HG03575 (cell line): ENCODE data around the gene ECEL1.
"Not testable (repeated sequence)": the region's sequence is repeated elsewhere in the genome, so short reads cannot be mapped to it uniquely, and the experiment has no call there.

Source experiments
- ATAC-seq: cut with Tn5 transposase; IDR thresholded peaks from one replicate; pipeline ENCODE4 v1.9.1; 2021; ENCODE audit not compliant: unreplicated experiment, insufficient number of reproducible peaks, low FRiP score; ENCODE audit errors: extremely low read depth

The ECEL1 gene

DNA sequence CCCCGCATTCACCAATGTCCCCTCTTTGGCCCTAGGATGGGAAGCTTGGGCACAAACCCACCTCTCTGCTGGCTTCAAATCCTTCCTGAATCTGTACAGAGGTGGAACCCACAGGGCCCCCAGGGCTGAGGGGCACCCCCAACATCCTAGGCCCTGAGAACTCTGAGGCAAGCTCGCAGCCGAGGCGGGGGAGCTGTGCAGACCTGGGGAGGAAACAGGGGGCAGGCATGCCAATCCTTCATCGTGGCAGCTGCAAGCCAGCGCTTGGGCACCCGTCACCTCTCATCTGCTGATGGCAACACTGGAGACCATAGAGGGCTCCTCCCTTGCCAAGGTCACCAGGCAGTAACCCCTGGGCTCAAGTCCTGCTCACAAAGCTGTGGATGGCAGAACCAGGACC, 10.8 kb downstream of the ECEL1 start:
- ATAC-seq: no peak

DNA sequence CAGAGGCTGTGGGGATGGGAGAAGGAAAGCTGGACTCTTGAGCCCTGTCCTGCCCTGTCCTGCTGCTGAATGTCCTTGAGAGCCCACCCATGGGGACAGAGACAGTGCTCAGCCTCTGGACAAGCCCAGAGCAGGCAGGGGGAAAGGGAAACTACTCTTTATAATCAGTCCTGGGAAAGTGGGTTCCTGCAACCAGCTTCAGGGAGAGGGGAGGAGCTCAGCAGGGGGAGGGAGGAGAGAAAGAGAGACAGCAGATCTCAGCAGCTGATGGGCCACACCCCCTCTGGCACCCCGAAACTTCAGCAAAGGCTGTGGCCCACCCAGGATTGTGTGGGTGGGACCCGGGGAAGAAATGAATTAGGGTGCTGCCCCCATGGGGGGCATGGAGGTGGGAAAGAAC, 11.6 kb downstream of the ECEL1 start:
- ATAC-seq: no peak

DNA sequence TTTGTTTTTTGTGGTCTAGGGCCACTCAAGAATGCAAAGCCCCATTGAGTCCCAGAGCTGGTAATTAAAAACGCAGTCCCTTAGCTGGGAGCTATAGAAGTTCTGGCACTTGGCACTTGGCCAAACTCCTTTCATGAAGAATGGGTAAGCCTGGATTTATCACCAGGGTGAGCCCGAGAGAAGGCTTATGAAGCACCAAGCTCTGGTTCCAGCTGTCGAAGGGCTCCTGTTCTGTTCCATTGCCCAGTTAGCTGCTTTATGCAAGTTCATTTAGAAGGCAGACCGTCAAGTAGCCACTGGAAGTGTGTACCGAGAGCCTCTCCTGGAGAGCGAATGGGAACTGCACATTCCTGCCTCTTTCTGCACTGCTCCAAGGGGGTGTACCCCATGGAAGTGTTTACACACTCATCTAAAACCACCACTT, 14.2 kb downstream of the ECEL1 start:
- ATAC-seq: no peak

DNA sequence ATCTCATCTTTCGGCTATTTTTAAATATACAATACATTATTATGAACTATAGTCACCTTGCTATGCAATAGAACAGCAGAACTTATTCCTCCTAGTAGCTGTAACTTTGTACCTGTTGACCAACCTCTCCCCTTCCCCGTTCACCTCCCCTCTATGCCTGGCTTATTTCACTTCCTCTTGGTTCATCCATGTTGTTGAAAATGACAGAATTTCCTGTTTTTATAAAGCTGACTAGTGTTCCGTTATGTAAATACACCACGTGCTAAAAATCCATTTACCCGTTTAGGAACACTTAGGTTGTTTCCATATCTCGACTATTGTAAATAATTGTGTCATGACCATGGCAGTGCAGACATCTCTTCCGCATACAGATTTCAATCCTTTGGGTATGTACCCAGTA, 21.4 kb downstream of the ECEL1 start:
- no peak for ATAC-seq

DNA sequence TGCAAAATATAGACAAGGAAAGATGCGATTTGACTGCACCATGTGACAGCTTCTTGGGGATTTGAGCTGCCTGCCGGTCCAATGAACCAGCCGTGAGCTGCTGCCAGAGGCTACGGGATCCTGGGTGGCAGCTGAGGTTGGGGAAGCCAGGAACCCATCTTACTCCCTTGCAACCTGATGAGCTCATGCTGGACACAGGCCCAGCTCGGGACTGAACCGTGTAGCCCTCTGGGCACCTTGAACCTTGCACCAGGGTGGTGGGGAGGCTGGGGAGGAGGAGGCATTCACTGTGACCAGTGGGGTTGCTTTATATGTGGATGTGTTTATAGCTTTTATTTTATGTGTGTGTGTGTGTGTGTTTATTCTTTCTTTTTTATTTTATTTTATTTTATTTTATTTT, 22.6 kb downstream of the ECEL1 start:
- no peak for ATAC-seq

DNA sequence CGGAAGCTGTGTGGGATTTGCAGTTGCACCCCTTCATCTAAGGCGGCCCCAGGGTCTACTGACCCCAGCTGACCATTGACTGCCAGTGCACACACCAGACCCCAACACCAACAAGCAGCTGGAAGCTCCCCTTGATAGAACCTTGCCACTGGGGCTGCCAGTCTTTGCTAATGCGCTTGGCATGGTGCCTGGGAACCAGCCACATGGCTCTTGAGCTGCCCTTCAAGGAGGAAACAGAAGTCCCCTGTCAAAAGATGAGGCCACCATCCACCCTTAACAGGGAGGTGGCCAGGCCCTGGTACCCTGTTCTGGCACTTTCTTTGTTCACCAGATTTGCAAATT, 23.1 kb downstream of the ECEL1 start:
- ATAC-seq: no peak

DNA sequence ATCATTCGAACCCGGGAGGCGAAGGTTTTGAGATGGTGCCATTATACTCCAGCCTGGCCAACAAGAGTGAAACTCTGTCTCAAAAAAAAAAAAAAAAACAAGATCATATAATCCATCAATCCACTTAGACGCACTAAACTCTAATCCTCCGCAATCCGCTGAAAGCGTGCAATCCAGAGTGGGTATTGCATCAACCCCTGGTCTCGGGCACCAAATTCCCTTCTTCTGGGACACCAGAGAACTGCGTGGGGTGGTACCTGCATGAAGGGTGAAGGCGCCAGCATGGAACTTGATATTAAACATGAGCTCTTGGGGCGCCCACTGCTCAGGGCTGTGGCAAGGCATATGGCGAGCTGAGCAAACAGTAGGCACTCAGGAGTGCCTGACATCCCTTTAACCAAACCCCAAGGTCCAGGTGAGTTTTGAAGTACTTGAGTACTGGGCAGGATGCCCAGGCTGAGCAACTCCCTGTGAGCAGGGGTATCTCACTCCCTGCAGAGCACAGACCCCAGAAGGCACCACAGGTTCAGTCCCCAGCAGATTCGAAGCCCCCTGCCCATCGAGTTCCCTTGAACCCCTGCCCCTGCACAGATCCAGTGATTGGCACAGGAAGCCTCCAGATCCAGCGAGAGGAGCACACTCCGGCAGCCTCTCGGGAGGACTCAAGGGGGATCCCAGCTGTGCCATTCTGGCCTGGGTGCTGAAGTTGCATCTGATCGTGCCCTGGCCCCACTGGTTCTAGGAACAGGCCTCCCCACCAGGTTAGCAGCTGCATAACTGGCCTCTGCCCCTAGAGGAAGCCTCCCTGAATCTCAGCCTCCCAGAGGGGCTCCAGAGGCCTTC, 23.7 kb downstream of the ECEL1 start:
- ATAC-seq: no peak

DNA sequence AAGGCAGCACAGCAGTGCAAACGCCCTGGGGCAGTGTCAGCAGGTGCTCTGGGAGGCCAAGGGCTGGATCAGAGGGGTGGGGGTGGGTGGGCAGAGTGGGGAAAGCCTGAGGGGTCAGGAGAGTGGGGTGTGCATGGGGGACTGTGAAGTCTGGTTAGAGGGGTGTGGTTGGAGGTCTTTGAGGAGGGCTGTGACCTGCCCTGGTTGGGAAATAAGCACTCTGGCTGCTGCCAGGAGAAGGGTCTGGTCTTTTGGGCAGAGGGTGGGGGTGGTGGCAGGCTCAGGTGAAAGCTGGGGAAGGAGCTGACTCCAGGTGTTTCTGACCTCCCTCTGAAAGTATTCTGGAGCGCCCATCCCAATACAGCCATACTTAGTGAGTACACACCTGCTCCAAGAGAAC, 27.5 kb downstream of the ECEL1 start:
- no peak for ATAC-seq

DNA sequence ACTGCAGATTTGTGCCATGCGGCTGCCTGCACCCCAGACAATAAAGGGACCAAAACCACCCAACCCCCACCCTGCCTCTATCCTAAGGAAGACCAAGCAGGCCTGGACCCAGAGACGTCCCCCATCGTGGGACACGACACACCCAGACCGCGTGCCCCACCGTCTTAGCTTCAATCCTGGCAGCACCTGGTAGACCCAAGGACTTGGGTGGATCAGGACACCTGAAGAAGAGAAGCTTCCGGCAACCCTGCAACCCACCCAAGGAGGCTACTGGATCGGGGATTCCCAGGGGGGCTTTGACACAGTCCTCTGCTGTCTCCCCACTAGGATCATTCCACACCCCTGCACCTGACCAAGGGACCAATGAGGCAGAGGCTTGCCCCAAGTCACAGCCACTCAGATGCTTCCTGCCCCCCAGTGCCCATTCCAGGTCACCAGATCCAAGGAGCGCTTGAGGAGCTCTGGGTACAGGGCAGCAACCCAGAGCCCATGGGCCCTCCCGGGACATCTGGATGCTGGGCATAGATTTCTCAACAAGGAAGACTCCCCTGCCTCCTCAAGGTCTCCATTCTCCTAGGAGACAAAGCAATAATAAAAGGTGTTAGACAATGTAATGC, 28.1 kb downstream of the ECEL1 start:
- ATAC-seq: no peak

DNA sequence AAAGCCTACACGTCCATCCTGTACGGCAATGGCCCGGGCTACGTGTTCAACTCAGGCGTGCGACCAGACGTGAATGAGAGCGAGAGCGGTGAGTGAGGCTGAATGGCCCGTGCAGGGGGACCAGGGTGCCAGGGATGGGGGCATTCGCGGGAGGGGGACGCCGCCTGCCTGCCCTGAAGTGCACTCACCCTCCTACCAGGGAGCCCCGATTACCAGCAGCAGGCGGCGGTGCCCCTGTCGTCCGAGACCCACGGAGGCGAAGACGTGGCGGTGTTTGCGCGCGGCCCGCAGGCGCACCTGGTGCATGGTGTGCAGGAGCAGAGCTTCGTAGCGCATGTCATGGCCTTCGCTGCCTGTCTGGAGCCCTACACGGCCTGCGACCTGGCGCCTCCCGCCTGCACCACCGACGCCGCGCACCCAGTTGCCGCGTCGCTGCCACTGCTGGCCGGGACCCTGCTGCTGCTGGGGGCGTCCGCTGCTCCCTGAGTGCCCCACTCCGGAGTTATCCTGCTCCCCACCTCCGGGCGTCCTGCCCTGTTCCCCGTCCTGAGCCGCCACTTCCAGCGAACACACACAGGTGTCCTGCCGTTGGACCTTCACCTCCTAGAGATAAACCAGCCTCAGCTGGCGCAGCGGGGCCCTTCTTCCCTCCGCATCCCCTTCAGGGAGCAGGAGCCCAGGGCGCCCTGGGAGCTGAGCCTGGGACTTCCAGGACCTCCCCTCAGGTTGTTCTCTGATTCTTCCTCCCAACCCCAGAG, 28.8 kb downstream of the ECEL1 start:
- no peak for ATAC-seq

DNA sequence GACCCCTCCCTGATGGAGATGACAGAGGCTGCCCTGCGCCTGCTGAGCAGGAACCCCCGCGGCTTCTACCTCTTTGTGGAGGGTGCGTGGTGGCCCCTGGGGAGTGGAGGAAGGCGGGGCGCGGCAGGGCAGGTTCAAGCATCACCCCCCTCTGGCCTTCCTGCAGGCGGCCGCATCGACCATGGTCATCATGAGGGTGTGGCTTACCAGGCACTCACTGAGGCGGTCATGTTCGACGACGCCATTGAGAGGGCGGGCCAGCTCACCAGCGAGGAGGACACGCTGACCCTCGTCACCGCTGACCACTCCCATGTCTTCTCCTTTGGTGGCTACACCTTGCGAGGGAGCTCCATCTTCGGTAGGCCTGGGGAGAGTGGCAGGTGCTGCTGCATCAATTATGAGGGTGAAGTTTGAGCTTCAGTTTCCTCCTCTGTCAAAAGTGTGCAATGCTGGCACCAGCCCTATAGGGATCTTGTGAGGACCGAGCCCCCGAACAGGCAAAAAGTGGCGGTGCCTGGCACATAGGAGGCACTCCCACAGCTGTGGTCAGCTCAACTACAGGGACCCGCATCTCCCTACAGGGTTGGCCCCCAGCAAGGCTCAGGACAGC, 29.5 kb downstream of the ECEL1 start:
- no peak for ATAC-seq

DNA sequence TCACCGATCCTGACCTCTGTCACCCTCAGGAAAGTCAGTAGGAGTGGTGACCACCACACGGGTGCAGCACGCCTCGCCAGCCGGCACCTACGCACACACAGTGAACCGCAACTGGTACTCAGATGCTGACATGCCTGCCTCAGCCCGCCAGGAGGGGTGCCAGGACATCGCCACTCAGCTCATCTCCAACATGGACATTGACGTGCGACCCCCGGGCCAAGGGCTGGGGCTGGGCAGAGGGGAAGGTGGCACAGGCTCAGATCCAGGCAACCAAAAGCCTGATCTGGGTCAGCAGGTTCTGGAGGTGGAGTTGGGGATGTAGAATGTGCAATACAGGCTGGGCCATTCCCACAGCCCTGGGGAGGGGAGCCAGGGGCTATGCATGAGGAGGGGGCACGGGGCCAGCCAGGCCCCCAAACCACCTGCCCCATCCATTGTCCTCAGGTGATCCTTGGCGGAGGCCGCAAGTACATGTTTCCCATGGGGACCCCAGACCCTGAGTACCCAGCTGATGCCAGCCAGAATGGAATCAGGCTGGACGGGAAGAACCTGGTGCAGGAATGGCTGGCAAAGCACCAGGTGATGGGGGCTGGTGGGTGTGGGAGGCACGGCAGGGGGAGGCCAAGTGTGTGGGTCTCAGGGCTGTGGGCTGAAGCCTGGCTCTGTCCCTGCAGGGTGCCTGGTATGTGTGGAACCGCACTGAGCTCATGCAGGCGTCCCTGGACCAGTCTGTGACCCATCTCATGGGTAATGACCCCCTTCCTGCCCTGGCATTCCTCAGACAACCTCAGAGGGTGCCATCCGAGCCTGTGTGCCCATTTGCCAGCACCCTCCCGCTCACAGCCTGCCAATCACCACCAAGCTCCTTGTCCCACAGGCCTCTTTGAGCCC, 30.3 kb downstream of the ECEL1 start:
- ATAC-seq: no peak

DNA sequence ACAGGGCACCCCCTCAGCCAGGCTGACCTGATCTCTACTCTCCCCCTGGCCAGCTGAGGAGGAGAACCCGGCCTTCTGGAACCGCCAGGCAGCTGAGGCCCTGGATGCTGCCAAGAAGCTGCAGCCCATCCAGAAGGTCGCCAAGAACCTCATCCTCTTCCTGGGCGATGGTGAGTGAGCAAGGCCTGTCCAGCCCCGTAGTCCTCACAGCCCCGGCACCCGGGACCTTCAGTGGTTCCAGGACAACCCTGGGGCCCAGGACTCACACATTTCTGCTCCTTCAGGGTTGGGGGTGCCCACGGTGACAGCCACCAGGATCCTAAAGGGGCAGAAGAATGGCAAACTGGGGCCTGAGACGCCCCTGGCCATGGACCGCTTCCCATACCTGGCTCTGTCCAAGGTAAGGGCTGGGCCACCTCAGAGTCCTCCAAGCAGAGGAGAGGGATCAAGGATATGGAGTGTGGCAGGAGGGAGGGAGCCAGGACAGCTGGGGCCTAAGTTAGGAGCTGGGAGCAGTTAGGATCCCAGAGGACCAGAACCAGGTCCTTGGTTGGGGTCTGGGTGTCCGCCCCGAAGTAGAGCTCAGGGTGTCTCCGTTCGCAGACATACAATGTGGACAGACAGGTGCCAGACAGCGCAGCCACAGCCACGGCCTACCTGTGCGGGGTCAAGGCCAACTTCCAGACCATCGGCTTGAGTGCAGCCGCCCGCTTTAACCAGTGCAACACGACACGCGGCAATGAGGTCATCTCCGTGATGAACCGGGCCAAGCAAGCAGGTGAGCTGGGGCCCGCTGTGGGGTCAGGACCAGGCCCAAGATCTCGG, 31.1 kb downstream of the ECEL1 start:
- no peak for ATAC-seq

DNA sequence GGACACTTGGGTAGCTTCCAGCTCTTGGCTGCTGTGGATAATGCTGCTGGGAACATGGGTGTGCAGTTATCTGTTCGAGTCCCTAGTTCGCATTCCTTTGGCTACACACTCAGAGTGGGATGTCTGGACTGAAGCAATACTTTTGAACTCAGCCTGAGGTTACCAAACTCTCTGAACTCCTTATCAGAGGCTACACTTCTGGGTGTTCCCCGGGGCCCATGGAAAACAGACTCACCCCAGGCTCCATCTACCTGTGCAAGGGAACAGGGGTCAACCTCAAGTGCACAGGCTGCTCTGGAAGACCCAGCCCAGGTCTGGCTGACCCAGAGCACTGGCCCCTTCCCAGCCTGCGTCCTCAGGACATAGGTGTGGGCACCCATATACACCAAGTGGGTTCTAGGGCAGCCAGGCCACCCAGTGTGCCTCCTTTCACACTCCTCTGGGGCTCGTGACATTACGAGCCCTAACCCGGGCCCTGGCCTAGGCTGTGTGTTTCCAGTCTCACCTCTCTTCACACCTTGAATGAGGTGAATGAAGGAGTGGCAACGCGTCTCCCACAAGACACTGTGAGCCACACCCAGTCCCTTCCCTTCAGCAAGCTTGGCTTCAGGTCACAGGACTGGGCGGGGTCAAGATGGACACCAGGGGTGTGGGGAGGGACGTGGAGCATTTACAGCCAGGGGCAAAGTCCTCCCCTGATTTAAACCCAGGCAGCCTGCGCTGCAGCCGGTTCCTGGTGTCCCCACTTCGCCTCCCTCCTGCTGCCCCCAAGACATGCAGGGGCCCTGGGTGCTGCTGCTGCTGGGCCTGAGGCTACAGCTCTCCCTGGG, 32.0 kb downstream of the ECEL1 start, which contains the start of gene ALPI:
Gene ALPI (plus strand): TSS at position 728 of the 830 bp plus-strand sequence. CDS start 47 bp downstream, at position 775.
- no peak for ATAC-seq

DNA sequence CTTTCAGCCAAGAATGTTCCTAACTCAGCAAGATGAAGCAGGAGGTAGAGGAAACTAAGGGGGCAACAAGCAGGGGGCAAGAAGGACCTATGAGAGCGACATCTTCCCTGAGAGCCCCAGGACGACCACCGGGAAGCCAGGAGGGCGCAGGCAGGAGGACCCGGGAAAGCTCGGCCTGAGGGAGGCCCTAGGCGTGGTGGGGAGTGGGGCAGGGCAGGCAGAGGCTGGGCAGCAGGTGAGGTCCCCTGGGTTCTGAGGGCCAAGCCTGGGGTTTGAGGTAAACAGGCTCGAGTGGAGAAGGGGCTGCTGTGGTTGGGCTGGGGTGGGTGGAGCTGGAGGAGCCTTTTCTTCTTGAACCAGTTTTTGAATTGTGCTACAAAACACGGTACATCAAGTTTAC, 33.0 kb downstream of the ECEL1 start:
- ATAC-seq: no peak

DNA sequence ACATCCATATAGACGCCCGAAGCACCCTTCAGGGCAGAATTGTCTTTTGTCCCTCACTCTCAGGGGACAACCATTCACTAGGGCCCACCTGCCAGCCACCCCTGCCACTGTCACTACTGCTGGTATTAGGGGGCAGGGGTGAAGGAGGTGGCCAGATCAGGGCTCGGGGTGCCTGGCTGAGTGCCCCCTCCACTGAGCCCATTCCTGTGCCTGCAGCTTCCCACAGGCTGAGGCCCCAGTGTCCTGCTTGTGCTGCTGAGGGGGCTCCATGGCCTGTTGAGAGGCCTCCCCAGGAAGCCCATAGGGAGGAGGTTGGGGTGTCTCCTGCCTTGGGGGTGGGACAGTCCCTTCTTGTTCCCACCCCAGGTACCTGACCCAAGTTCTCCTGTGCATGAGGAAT, 36.0 kb downstream of the ECEL1 start:
- not testable (repeated sequence) for ATAC-seq

DNA sequence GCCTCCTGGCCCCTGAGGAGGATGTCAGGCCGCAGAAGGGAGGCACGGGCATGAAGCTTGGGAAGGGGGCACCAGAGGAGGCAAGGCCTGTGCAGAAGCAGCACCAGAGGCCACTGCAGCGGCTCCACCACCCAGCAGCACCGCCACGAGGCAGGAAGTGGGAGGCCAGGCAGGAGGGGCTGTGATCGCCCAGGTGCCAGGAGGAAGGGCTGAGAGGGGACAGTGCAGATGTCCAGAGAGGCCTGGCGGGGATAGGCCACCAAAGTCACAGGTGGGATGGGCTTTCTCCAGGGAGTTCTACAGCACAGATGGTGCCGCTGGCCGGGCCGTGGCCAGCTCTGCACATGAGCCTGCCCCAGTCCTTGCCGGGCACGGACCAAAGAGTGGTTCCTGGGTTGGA, 37.7 kb downstream of the ECEL1 start:
- no peak for ATAC-seq
